ENCODE measurements around the gene DUSP3.

DNA sequence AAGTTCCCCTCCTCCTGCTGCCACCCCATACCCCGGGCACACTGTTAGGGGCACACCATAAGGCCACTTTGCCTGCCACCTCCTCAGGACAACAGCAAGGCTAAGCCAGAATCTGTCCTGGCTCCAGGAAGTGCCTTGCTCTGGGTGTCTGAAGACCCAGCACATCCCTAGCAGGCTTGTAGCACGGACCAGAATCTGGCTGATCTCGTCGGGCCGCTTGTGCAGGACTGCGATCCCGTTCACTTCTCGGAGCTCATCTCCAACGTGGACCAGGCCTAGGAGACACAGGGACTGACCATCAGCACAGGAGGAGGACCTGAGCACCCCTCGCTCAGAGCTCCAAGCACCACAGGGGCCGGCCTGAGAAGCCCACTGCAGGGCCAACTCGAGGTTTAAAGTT is 46.8 kb upstream of the DUSP3 start:
- TF ChIP-seq, protein P1, sequence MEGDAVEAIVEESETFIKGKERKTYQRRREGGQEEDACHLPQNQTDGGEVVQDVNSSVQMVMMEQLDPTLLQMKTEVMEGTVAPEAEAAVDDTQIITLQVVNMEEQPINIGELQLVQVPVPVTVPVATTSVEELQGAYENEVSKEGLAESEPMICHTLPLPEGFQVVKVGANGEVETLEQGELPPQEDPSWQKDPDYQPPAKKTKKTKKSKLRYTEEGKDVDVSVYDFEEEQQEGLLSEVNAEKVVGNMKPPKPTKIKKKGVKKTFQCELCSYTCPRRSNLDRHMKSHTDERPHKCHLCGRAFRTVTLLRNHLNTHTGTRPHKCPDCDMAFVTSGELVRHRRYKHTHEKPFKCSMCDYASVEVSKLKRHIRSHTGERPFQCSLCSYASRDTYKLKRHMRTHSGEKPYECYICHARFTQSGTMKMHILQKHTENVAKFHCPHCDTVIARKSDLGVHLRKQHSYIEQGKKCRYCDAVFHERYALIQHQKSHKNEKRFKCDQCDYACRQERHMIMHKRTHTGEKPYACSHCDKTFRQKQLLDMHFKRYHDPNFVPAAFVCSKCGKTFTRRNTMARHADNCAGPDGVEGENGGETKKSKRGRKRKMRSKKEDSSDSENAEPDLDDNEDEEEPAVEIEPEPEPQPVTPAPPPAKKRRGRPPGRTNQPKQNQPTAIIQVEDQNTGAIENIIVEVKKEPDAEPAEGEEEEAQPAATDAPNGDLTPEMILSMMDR (IDR thresholded peaks at IDR 0.05) = no peak
- TF ChIP-seq POLR2A (IDR thresholded peaks at IDR 0.05) (no peak), EP300 (IDR thresholded peaks at IDR 0.05) (no peak)

Measured in ovary (tissue), 3 donors.